Stimulated activated CD8-positive, alpha-beta memory T cell treated with anti-CD3 and anti-CD28 coated beads, Interleukin-7, amount 100 ng/mL, for 48 hours (primary cell): ENCODE measurements around the gene PTGFR.

ENCODE experiments used
- DNase-seq, 2 donors: peaks; one replicate each; pipeline ENCODE4 v3.0.0-alpha.2; 2020; ENCODE audit warnings: low read depth in 1 of 2; ENCODE audit errors: extremely low read depth in 1 of 2

Gene PTGFR

GRCh38 chr1:78577257-78578100, 86.7 kb downstream of the PTGFR start:
- DNase-seq: no peak

GRCh38 chr1:78586572-78586971, 95.8 kb downstream of the PTGFR start:
- DNase-seq: no peak

- no peak for DNase-seq
These were observed 96.4 kb downstream of the PTGFR start for GRCh38 chr1:78587211-78587610.
